ENCODE results near the gene KNL1.
"Not testable (repeated sequence)": the region's sequence is repeated elsewhere in the genome, so short reads cannot be mapped to it uniquely, and the experiment has no call there.

Gene KNL1

DNA sequence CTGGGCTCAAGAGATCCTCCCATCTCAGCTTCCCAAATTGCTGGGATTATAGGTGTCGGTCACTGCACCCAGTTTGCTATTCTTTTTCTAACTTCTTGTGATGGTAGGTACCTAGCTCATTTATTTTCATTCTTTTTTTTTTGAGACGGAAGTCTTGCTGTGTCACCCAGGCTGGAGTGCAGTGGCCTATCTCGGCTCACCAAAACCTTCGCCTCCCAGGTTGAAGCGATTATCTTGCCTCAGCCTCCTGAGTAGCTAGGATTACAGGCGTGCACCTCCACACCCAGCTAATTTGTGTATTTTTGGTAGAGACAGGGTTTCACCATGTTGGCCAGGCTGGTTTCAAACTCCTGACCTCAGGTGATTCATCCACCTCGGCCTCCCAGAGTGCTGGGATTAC, 70.9 kb downstream of the KNL1 start:
- no peak for DNase-seq (ENCODE audit: low read depth)

DNA sequence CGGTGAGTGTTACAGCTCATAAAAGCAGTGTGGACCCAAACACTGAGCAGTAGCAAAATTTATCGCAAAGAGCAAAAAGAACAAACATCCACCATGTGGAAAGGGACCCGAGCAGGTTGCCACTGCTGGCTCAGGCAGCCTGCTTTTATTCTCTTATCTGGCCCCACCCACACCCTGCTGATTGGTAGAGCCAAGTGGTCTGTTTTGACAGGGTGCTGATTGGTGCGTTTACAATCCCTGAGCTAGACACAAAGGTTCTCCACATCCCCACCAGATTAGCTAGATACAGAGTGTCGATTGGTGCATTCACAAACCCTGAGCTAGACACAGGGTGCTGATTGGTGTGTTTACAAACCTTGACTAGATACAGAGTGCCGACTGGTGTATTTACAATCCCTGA, 82.2 kb downstream of the KNL1 start:
- not testable (repeated sequence) for DNase-seq (ENCODE audit: low read depth)

DNA sequence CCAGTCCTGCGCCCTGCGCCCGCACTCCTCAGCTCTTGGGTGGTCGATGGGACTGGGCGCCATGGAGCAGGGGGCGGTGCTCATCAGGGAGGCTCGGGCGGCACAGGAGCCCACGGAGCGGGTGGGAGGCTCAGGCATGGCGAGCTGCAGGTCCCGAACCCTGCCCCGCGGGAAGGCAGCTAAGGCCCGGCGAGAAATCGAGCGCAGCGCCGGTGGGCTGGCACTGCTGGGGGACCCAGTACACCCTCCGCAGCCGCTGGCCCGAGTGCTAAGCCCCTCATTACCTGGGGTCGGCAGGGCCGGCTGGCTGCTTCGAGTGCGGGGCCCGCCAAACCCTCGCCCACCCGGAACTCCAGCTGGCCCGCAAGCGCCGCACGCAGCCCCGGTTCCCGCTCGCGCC, 82.9 kb downstream of the KNL1 start:
- not testable (repeated sequence) for DNase-seq (ENCODE audit: low read depth)

DNA sequence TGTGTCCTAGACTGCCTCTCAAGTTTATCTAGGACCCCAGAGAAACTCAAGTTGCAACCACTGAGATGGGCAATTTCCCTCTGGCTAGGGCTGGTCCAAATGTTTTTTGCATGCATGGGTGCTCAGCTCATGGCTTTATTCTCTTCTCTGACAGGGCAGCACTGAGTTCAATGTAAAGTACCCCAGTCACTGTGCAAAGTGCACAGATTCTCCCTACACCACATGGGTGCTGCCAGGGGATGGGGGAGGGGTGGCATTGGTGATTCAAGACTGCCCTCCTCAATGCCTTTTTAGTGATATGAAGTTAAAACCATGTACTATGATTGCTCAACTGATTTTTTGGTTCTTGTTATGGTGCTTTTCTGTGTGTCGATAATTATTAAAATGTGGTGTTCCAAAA, 86.1 kb downstream of the KNL1 start:
- no peak for DNase-seq (ENCODE audit: low read depth)

DNA sequence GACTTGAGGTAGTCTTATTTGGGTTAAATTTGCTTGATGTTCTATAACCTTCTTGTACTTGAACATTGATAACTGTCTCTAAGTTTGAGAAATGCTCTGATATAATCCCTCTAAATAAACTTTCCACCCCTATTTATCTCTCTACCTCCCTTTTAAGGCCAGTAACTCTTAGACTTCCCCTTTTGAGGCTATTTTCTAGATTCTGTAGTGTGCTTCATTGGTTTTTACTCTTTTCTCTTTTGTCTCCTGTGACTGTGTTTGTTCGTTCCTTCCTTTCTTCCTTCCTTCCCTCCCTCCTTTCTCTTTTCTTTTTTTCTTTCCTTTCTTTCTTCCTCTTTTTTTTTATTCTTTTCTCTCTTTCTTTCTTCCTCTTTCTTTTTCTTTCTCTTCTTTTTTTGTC, 86.9 kb downstream of the KNL1 start:
- not testable (repeated sequence) for DNase-seq (ENCODE audit: low read depth)

GRCh38 chr15:40684381-40684780, 90.3 kb downstream of the KNL1 start:
- no peak for DNase-seq (ENCODE audit: low read depth)

- DNase-seq (ENCODE audit: low read depth), result no peak
These were observed 91.3 kb downstream of the KNL1 start for GRCh38 chr15:40685376-40685775.

GRCh38 chr15:40688932-40689799, 95.1 kb downstream of the KNL1 start:
- DNase-seq (ENCODE audit: low read depth), result no peak

- DNase-seq (ENCODE audit: low read depth), result no peak
These were observed 97.7 kb downstream of the KNL1 start for GRCh38 chr15:40691737-40692136.

DNA sequence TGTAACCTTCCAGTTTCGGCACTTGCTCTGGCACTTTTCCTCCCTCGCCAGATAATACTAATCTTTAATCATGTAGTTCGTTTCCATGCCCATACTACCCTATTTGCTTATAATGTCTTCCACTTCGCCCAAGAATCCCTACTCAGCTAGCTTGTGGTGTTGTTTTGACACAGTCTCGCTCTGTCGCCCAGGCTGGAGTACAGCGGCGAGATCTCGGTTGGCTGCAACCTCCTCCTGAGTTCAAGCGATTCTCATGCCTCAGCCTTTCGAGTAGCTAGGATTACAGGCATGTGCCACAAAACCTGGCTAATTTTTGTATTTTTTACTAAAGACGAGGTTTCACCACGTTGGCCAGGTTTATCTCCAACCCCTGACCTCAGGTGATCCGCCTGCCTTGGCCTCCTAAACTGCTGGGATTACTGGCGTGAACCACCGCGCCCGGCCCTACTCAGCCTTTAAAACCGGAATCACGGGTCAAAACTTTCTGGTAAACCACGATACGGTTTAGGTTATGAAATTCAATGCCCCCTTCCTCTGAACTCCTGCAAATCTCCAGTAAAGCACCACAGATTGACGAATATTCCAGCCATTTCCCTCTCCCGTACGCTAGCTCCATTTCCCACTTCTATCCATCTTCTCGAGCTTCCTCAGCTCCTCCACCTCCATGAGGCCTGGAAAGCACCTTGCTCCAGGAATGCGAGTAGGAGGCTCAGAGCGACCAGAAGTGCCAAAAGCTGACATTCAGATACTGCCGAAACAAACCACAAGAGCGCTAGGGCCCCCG, 100.0 kb downstream of the KNL1 start:
- no peak for DNase-seq (ENCODE audit: low read depth)

GRCh38 chr15:40694688-40695468, 100.8 kb downstream of the KNL1 start, which contains the start of gene RAD51:
TSS of gene RAD51 (plus strand) at chr15:40695174. CDS start at chr15:40698759, 3,585 bp downstream.
- peak; percentile 92 for DNase-seq (ENCODE audit: low read depth)

GRCh38 chr15:40695469-40695890, 101.4 kb downstream of the KNL1 start:
- DNase-seq (ENCODE audit: low read depth), result no peak

DNA sequence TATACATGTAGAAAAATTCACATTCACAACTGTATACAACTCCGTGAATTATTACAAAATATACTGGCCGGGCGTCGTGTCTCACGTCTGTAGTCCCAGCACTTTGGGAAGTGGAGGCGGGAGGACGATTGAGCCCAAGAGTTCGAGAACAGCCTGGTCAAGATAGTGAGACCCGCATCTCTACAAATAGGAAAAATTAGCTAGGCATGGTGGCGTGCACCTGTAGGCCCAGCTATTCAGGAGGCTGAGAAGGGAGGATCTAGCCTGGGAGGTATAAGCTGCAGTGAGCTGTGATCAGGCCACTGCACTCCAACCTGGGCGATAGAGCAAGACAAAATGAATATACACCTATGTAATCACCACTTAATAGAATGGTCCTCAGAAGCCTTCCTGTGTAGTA, 102.2 kb downstream of the KNL1 start:
- DNase-seq (ENCODE audit: low read depth), result no peak

GRCh38 chr15:40697916-40698315, 103.9 kb downstream of the KNL1 start:
- DNase-seq (ENCODE audit: low read depth), result no peak

GRCh38 chr15:40702077-40702476, 108.0 kb downstream of the KNL1 start:
- no peak for DNase-seq (ENCODE audit: low read depth)

- no peak for DNase-seq (ENCODE audit: low read depth)
These were observed 112.1 kb downstream of the KNL1 start for GRCh38 chr15:40706121-40706520.

Measured in stromal cell of bone marrow (primary cell).